Suppressor macrophage treated with lipopolysaccharide for 1 hour (primary cell): Measurements from ENCODE around the gene FBXO45.
A peak's percentile ranks its signal among the peaks of the same experiment; 100 is the strongest.
"Not testable (repeated sequence)": the region's sequence is repeated elsewhere in the genome, so short reads cannot be mapped to it uniquely, and the experiment has no call there.

Experiments used
- DNase-seq, 3 donors: peaks; one replicate each; pipeline ENCODE4 v3.0.0-alpha.2; 2020 to 2022

FBXO45 gene

DNA sequence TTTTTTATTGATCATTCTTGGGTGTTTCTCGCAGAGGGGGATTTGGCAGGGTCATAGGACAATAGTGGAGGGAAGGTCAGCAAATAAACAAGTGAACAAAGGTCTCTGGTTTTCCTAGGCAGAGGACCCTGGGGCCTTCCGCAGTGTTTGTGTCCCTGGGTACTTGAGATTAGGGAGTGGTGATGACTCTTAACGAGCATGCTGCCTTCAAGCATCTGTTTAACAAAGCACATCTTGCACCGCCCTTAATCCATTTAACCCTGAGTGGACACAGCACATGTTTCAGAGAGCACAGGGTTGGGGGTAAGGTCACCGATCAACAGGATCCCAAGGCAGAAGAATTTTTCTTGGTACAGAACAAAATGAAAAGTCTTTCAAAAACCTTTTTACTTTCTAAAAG, 51.2 kb downstream of the FBXO45 start:
- DNase-seq = not testable (repeated sequence)

DNA sequence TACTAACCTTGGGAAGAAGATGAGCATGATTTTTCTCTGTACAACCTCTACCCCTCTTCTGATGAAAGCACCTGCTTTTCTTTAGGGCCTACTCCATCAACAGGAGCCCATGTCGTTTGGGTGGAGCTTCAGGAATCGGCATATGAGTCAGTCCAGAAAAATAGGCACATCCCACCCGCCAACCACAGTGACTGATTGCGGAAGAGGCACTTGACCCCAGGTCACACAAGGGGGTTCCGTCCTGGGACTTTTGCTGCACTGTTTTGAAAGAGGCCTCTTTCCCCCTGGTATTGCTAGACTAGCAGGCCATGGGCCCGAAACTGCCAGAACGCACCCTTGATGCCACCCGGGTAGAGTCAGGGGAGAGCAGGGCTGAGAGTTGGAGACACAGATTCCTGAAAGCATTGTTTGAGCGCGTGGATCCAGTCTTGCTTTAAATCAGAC, 51.7 kb downstream of the FBXO45 start:
- peak; percentile 94 to 97 (median 95) for DNase-seq

DNA sequence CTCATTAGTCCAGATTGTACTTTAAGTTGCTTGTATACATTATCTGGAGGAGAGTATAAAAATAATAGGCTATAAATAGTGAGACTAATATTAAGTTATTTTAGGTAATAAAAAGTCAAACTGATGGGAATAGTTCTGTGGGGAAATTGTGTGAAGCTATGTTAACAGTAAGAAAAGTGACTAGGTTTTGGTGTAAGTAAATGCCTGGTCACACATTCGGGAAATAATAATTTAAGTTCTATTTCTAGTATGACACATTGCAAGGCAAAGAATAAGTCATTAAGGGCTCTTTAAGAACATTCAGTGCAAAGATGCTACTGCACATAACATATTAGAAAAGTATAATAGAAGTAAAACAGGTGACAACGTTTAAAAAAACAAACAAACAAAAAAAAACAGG, 52.2 kb downstream of the FBXO45 start:
- peak in 1 of 3 donors; percentile 59 for DNase-seq

DNA sequence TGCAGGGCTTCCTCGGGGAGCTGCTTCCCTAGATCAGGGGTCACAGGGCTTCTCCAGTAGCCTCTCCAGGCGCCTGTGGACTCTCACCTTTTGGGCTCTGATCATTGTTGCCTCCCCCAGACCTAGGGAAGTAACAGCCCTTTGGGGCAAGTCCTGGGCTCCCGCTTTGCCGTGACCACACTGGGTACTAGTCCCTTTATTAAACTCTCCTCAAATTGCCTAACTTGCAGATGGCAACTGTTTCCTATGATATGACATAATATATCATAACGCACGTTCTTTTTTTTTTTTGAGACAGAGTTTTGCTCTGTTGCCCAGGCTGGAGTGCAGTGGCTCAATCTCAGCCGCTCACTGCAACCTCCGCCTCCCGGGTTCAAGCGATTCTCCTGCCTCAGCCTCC, 53.2 kb downstream of the FBXO45 start:
- DNase-seq = peak in 1 of 3 donors; percentile 38

DNA sequence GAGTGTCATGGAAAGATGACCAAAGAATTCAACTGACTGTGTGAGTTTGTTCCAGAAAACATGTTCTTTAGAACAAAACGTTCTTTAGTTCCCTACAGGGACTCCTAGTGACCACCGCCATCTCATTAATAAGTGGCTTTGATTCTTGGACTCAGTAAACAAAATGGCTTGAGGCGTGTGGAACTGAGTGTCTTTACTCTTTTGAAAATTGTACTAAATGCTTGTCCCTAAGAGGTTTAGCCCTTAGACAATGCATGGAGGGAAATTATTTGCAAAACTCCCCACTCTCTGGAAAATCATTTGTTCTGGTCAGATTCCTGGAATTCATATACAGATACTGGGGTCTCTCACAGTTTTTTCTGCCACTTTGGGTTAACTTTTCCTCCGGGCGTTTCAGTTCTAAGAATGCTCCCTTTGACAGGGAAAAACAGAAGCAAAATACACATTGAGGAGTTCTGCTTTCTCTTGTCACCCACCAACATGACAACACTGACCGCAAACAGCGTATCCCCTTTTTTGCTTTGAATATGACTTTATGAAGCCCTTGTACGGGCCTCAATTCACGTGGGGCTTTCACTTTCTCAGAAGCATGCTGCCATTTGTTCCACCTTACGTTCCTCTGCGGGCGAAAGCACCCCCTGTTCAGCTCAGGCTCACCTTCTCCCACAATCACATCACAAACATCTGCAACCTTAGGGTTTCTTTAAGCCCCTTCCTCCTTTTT, 55.8 kb downstream of the FBXO45 start:
- DNase-seq = peak; percentile 86 to 94 (median 91)

DNA sequence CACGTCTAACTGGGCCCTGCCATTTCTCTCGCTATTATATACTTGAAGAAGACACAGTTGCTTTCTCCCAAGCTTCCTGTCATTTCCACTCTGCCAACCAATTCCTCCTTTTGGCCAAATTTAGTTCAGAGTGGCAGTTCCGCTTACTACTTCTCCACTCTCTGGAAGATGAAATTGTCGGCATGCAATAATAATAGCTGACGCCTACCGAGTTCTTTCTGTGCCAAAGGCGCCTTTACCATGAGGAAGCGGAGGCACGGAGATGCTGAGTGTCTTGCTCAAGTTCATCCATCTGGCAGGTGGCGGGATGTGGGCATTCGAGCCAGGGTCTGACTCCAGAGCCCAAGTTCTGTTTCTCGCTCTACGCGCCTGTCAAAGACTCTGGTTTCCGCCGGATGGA, 56.4 kb downstream of the FBXO45 start:
- DNase-seq = peak; percentile 86 to 96 (median 93)

DNA sequence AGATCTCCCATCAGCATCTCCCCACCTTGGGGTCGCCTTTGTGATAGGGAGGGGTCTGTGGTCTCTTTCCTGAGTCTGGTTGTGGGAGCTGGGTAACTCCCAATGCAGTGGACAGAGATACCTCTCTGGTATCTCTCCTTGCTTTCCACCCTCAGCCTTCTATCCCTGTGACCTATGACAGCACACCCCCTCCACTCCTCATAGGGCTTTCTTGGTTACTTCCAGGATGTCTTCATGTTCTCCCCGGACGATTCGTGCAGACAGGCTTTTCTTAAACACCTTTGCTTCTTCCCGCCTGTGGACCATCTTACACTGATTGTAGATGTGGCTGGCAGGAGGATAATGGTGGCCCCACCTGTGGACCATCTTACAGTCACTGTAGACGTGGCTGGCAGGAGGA, 56.9 kb downstream of the FBXO45 start:
- peak; percentile 60 to 69 (median 64) for DNase-seq

DNA sequence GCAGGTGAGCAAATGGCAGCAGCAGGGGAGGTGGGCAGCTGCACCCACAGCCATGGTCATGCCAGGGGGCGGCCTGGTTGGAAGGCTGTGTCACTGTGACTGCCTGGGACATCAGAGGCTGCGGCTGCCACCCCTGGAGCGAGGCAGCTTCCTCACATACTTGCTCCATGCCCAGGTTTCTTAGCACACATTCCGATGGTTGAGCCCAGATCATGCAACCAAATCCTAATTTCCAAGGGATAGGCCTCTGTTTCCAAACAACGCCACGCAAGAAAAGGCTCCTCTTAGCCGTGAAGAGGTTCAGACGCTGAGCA, 59.4 kb downstream of the FBXO45 start:
- DNase-seq = no peak

DNA sequence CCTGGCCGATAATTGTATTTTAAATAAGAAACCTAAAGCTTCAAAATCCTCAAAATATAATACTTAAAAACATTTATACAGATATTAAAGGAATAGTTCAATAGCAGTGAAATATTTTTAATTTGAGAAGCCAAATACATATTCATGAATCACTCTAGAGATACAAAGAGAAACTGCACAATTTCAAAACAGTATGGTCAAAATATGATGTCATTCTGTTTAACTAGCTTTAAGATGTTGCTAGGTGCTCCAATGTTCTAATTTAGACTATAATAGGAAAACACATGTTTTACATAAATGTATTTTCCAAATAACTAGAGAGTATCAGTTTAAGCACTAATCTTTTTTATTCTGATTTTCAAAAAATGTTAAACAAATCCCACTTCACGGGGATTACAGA, 60.8 kb downstream of the FBXO45 start:
- peak in 2 of 3 donors; percentile 79 to 86 for DNase-seq

DNA sequence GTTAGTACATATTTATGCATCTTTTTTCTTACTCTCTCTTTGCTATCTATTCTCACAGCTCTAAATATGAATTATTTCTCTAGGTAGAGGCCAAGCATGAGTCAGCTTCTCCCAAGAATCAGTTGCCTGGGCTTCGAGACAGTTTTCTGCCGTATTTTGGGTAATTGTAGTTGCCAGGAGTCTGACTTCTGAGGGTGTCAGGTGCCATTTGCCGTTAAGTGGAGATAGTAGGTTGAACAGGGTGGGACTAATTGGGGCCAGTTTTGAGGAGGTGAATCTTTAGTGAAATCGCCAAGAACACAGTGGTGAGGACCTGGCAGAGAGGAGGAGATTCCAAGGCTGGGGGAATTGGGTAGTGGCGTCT, 63.2 kb downstream of the FBXO45 start:
- DNase-seq = no peak

DNA sequence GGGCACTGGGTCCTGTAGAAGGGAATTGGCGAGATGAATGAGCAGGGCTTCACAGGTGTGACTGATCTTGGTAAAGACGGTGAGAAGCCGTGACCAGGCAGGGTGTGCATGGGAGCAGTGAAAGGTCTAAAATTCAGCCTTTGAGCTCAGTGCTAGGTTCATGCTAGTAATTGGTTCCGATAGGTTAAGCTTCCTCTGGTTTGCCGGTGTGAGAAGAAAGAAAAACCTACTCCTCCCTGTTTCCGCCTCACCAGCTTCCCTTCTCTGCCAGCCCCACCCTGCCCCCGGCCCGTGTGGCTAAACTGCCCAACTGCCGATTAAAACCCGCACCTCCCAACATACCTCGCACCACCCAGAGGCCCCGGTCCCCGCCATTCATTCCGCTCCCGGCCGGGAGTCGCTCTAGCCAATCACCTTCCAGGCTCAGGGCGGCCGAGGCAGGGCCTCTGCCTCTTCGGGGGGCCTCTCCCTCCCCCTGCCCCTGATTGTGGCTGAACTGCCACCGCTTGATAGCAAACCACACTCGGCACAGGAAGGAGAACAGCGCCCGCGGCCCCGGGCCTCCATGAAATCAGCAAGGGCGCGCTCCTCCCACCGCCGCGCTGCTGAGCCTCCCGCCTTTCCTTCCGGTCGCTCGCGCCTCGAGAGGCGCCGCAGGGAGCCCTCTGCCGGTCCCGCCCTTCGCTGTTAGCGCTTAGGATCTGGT, 63.7 kb downstream of the FBXO45 start:
- DNase-seq = peak; percentile 88 to 94 (median 90)

DNA sequence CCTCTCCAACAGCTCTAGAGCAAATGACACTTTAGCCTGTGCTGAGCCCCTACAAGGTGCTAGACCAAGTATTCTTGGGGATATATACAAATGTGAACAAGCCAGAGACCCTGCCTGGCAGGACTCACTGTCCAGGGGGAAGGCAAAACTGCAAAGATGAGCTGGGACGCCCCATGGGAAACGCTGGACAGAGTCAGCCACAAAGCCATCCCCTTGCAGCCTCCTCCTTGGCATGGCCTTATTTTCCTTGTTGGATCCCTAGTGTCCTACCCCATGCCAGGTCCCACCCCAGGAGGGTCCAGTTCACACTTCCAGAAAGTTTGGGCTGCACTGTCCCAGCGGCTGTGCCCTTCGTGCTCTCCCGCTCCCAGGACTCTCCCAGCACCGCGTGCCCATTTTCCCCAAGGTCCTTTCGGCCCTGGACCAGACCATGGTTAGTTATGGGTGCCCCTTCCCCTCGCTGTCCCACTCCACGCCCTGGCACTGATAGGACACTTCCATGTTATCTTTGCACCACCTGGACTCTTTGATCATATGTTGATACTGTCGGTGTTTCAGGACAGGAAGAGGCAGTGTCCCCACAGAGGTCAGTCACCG, 65.2 kb downstream of the FBXO45 start:
- no peak for DNase-seq

DNA sequence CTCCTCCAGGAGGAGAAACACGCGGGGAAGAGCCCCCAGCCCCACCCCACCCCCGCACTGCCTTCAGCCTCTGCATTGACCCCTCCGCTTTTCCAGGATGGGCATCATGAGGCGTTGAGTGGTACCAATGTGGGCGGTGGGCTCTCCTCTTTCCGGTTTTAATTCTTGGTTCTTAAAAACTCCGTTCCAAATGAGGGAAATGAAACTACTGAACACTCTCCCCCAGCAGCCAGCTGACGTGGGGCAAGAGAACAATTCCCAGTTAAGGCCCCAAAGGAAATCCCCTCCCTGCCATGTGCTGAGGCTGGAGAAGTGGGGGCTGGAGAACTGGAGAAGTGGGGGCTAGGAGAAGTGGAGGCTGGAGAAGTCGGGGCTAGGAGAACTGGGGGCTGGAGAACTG, 65.8 kb downstream of the FBXO45 start:
- DNase-seq = peak; percentile 93 to 97 (median 94)

DNA sequence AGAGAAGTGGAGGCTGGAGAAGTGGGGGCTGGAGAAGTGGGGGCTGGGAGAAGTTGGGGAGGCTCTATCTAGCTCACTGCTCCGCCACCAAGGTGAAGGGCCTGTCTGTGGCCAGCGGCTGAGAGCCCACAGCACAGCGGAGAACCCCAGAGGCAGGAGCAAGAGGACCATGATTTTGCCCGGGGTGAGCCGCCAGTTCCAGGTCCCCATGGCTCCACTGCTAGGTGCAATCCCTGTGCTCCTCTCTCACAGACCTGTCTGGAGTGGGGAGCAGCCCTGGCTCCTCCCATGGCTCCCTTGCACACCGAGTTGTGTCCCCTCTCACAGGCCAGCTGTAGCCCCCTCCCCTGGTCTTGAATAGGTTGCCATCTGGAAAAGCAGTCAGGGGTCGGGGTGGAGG, 66.4 kb downstream of the FBXO45 start:
- DNase-seq = peak in 2 of 3 donors; percentile 21 to 55

DNA sequence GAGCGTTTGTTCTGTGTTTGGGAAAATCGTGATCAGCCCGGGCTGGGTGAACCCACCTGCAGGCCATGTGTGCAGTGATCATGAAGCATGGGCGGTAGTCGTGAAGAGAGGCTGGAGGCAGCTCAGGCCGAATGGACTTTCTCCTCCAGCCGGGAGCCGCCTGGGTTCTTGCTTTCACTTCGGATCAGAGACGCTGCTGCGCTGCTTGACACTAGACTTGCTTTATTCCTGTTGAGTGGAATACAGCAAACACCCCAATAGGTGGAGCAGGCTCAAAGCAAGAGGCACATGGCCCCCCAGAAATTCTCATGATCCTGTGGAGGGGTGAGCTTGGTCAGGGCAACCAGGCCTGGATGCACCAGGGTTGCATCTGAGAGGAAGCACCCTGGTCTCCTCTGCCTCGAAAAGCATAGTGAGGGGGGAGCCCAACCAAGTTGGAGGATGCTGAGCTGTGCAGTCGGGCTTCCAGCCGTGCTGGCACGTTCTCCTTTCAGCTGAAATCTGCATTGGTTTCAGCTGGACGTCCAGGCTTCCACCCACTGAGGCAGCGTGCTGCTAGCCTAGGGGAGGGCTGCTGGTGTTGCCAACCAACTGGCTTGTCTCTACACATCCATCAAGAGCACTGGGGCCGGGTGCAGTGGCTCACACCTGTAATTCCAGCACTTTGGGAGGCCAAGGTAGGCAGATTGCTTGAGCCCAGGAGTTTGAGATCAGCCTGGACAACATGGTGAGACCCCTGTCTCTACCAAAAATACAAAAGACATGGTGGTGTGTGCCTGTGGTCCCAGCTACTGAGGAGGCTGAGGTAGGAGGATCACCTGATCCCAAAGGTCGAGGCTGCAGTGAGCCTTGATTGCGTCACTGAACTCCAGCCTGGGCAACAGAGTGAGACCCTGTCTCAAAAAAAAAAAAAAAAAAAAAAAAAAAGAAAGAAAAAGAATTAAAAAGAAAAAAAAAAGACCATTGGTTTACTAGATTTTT, 68.2 kb downstream of the FBXO45 start:
- DNase-seq = peak; percentile 37 to 61 (median 43)

DNA sequence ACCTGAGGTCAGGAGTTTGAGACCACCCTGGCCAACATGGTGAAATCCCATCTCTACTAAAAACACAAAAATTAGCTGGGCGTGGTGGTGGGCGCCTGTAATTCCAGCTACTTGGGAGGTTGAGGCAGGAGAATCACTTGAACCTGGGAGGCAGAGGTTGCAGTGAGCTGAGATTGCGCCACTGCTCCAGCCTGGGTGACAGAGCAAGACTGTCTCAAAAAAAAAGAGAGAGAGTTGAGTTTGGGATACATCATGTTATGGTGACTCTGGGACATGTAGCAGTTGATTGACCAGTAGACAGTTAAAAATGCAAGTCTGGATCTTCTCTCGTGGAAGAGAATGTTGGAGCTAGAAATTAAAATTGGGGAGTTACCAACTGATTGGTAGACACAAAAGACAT, 69.5 kb downstream of the FBXO45 start:
- peak in 1 of 3 donors; percentile 44 for DNase-seq
